CD4-positive, alpha-beta T cell treated with Interferon gamma for 1 hour (primary cell): ENCODE data around the gene PARL.

ENCODE experiments used
- DNase-seq: peaks from one replicate; pipeline ENCODE4 v3.0.0-alpha.2; 2020

Gene PARL

DNA sequence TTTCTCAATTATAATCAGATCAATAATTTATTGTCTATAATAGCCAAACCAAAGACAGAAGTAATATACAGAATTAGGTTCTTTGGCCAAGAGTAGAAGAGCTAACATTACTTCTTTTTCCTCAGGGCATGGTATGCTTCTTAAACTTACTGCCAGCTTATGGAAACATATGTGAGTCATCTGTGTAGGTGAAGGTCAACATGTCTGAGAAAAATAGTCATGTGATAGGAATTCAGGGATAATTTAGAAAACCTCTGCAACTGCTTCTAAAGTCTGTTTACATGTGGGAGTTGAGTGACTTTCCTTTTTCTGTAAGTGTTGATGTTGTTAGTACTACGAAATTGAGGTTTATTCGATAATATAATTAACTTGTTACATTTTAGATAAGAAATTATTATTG lies 40.1 kb downstream of the PARL start:
- DNase-seq = no peak

DNA sequence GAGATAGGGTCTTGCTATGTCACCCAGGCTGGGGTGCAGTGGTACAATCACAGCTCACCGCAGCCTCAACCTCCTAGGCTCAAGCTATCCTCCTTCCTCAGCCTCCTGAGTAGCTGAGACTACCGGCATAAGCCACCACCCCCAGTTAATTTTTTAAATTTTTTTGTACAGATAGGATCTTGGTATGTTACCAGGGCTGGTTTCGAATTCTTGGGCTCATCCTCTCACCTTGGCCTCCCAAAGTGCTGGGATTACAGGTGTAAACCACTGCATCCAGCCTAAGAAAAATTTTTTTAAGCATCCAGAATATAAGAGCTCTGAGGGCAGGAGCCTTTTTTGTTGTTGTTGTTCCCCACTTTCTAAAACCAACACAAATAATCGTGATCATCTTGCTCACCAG lies 44.9 kb downstream of the PARL start:
- no peak for DNase-seq

GRCh38 chr3:183837894-183838293 lies 46.8 kb downstream of the PARL start:
- DNase-seq = no peak

GRCh38 chr3:183837390-183837789 lies 47.3 kb downstream of the PARL start:
- no peak for DNase-seq

DNA sequence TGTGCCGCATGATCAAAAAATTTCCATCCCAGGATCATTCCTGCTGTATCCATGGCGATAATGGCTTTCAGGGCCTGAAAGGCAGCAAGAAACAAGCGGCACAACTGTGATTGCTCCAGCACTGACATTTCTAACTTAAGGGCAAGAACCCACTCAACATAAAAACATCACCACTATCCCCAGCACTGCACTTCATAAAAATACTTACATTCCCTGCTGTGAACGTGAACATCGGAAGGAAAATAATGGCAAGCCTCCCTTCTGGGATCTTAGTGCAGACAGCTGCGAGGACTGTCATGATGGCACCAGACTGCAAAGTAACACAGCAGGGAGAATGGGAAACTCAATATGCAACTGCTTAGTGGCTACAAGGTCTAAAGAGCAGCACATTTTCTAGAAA lies 51.2 kb downstream of the PARL start:
- DNase-seq = no peak

DNA sequence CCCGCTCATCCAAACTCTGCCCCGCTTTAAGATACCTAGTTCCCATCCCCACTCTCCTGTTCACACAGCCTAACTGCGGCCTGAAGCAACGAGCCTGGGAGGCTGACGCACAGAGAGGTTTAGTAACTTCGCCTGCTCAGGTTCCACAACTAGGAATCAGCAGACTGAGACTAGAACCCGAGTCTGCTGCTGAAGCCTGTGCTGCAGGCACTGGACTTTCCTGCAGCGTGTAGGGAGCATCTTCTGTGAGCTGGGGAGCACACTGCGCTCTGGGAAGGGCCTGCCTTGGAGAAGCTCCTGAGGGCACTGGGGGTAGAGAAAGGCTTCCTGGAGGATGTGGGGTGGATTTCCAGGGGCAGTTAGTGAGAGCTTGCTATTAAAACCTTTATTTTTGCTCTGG lies 54.5 kb downstream of the PARL start:
- DNase-seq = no peak

DNA sequence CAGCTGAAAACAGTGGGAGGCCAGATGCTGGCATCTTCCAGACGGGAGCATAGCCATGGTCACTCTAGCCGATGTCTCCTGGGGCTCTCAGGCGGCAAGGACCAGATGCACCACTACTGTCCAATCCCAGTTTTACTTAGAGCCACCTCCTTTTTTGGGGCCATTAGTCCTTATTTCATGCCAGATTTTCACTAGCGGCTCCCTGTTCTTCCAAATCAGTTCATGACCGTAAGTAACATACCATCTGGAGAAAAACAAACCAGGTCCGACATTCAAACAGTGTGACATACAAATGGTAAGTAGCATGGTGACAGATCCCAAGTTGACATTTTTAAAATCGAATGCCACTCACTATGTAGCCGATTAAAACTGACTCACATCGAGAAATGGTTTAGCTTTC lies 55.2 kb downstream of the PARL start:
- no peak for DNase-seq

DNA sequence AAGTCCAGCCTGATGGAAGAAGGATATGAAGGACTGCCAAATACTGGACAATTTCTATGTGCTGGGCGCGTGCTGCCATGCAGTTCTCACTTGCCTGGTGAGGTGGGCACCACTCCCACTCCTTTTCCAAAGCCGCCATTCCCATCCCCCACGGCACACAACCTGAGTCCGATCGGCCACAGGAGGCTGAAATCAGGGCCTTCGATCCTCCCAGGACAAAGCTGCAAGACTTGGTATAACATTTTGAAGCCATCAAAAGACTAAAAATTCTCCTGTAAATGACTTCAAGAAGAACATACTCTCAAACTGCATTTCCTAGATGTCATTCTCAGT lies 56.2 kb downstream of the PARL start:
- DNase-seq = no peak

GRCh38 chr3:183827809-183828537 lies 56.7 kb downstream of the PARL start:
- no peak for DNase-seq

DNA sequence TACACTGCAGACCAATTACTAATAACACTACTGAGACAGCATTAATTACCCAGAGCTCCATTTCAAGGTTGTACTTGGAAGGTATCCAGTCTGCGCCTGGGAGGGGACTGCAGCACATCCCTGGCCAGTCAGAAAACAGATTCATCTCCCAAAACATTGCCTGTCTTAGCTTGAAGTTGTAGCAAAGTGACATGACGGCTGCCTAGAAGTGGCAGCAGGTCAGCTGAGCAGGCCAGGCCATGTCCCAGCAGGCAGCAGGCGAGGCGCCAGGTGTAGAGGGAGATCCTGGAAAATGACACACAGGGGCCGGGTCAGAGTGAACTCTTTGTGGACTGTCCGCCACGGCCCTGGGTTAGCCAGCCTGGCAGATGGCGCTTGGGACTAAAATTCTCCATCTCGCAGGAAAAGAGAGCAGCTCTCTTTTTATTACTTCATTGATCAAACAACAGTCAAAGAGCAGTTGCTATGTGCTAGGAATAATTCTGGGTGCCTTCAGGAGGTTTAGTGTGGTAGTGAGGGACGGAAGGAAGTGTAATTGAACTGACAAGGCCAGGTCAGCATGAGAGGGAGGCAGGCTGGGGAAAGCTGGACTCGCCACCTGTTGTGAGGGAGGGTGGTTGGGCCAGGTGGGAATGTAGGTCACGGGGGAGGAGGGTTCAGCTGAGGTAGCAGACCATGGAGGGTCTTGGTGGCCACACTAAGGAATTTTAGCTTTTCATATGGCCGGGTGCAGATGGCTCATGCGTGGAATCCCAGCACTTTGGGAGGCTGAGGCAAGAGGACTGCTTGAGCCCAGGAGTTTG lies 58.0 kb downstream of the PARL start:
- DNase-seq = no peak

- DNase-seq = peak; percentile 33
Observed at GRCh38 chr3:183825456-183826161, 59.1 kb downstream of the PARL start, which contains the start of gene MAP6D1. MAP6D1 (minus strand) TSS chr3:183825577; CDS start chr3:183825547, 30 bp downstream.

- DNase-seq = no peak
Observed at GRCh38 chr3:183824761-183825455, 59.8 kb downstream of the PARL start.

- DNase-seq = no peak
Observed at GRCh38 chr3:183823963-183824362, 60.7 kb downstream of the PARL start.

DNA sequence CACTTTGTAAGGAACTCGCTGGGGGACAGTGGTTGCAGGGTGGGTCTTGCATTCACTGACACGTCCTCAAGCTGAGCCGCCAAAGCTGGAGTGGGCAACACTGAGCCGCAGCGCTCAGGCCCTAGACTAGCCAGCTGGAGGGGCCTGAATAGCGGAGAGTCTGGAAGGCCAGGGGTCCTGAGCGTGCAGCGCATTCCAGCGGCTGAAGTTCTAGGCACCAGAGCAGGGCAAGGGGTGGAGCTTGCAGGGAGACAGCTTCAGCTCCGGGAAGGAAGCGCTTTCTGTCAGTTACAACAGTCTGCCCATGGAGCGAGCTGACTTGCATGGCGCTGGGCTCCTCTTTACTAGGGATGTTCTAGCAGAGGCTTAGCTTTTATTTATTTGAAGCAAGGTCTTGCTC lies 62.0 kb downstream of the PARL start:
- DNase-seq = no peak

DNA sequence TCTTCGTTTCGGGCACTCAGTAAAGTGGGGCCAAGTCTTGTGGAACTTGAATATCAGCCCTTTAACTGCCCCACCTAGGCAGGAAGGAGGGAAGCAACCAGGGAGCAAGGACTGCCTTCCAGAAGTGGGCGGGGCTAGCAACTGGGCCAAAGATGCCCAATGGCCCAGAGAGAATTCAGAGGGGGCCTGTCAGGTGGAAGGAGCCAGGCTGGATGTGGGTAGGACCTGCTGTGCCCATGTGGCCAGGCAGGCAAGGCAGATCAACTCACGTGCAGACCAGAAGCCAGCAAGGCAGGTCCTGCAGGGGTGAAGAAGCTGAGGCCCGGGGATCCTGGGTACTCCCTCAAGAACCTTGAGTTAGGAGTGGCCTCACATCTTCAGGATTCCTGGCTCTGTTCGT lies 64.8 kb downstream of the PARL start:
- DNase-seq = no peak

DNA sequence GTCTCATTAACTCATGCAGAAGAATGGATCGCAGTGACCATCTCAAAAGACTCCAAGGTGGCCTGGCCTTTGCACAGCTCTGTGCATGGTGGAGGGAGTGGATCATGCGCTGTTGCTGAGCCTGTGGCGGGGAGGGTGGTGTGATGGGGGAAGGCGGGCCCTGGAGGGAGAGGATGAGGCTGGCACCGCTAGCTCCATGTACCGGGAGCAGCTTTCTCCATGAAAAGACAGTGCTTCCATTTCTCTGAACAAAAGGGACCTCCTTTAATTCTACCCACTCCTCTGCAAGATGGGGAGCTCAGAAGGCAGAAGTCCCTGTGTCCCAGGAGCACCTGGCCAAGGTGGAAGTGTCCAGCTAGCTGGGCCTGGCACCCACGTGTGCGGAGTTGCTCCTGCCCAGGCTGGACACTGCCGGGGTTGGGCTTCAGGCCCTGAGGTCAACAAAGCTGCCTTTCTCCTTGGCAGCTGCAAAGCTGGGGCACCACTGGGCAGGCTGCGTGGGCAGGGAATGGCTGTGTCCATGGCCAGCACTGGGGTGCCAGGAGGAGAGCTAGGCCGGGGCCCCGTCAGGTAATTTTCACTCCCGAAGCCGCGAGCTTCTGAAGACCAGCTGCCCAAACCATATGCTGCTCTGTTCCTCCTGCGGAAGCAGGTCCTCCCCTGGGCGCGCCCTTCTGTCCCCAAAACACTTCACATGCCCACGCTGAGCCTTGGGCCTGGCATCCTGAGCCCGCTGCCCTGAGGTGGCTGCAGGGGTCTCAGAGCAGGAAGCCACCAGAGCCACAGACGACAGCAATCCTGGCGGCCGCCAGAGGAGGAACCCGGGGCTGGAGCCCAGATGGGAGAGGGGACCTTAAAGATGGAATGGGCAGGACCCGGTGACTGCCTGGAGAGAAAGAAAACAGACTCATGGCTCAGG lies 65.7 kb downstream of the PARL start:
- DNase-seq = no peak

DNA sequence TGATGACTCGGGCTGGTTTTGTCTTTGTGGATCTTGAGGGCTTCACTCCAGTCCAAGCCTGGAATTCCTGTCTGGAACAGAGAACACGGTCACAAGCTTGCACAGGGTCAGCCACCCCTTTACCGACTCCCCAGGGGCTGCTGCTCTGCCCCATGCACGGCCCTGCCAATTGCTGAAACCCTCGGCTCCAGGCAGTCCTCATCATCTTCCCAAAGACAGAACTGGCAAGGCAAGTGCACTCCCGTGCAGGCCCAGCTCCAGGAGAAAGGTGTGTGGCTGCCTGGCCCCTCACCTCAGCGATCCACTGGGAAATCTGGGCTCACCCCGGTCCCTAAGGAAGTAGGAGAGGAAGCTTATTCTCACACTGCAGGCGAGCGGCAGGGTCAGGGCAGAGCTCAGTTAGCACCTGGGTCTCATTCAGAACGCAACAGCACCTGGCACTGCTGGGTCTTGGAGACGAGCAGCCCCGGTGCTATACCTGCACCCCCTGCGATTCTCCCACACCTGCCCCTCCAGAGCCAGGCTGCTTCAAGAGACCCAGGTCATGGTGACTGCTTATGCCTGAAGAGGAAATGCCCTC lies 66.5 kb downstream of the PARL start:
- no peak for DNase-seq

- DNase-seq = no peak
Observed at GRCh38 chr3:183817639-183818038, 67.0 kb downstream of the PARL start.

DNA sequence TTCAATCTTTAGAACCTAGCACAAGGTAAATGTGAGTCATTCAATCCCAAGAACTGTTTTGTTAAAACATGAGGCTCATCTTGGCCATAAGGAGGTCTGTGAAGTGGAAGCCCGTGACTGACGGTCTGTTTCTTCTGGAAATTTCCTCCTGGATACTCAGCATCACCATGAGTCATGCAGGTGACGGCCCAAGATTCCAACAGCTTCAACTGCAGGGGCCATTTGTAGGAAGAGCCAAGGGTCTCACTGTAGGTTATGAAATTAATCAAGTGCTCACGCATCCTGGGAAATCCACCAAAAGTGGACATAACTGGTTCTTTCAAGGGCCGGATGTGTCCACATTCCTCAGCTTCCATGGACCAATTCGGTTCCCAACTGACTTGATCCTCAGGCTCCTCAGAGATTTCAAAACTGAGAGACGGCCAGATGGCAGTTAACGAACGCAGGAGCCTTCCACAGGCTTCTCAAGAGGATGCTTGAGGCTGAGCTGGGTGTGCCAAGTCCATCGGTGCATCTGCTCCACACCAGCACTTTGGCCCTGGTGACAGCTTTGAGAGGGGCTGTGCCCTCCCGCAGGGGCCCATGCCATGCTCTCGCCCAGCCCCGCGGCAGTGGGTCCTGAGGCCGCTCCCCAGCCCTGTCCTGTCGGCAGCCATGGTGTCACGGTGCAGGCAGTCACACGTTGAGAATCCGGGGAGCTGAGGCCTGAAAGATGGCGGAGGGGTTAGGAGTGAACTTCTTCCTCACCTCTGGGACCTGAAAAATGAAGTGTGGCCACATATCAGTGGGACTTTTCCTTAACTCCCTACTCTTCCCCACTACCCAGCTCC lies 67.8 kb downstream of the PARL start:
- no peak for DNase-seq

GRCh38 chr3:183815951-183816475 lies 68.7 kb downstream of the PARL start:
- no peak for DNase-seq

DNA sequence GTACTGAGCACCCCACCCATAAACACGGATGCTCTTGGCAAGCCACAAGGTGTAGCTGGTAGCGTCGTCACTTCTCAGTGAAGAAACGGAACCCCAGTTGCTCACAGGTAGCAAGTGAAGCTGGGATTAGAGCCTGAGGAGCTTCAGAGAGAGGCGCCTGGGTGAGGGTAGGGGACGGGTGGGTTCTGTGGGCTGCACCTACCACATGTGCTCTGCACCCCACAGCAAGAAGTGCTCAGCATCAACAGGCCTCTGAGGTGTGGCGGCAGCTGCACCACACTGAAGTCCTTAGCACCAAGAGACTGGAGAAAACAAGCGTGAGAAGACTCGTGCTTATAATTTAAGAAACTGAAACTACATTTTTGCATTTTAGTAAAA lies 69.1 kb downstream of the PARL start:
- no peak for DNase-seq
